ENCODE results near the gene GALP.

The GALP gene

DNA sequence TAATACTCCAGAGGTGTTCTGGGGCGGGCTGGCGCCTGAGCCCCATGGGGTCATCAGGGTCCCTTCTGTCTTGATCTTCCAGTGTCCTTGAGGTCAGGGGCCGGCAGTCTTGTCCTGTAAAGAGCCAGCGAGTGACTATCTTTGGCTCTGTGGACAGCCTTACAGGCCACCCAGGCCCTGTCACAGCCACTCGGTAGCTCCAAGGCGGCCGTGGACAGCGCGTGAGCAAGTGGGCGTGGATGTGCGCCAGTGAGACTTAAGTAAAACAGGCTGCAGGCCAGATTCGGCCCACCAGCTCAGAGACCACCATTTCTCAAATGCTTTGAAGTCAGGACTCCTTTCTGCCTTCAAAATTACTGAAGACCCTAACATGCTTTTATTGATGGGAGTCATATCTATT is 31.0 kb upstream of the GALP start (continued):
- TF ChIP-seq, protein P1, sequence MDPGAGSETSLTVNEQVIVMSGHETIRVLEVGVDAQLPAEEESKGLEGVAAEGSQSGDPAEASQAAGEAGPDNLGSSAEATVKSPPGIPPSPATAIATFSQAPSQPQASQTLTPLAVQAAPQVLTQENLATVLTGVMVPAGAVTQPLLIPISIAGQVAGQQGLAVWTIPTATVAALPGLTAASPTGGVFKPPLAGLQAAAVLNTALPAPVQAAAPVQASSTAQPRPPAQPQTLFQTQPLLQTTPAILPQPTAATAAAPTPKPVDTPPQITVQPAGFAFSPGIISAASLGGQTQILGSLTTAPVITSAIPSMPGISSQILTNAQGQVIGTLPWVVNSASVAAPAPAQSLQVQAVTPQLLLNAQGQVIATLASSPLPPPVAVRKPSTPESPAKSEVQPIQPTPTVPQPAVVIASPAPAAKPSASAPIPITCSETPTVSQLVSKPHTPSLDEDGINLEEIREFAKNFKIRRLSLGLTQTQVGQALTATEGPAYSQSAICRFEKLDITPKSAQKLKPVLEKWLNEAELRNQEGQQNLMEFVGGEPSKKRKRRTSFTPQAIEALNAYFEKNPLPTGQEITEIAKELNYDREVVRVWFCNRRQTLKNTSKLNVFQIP (CRISPR knock-in tag; IDR thresholded peaks at IDR 0.05; ENCODE audit: borderline replicate concordance, low read depth), result no peak
- no peak for TF ChIP-seq SNAI2 (CRISPR knock-in tag; IDR thresholded peaks at IDR 0.05)

DNA sequence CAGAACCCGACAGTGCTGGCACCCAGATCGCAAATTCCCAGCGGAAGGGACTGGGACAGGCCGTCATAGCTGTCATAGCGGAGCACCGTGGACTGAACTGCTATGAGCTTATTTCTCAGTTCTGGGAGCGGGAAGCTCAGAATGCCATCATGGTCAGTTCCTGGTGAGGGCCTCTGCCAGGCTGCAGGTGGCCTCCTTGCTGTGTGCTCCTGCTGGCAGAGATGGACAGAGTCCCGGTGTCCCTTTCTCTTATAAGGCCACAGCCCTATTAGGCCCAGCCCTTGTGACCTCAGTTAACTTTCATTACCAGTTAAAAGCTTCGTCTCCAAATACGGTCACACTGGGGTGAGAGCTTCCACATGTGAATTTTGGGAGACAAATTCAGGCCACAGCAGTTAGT is 30.1 kb upstream of the GALP start:
- no peak for ATAC-seq
- TF ChIP-seq PPARA (CRISPR knock-in tag; IDR thresholded peaks at IDR 0.05; ENCODE audit: borderline replicate concordance) (no peak), ZNF565 (CRISPR knock-in tag; conservative IDR thresholded peaks at IDR 0.05; ENCODE audit: low read depth) (no peak), ZNF8 (CRISPR knock-in tag; IDR thresholded peaks at IDR 0.05) (no peak), ZC3H10 (CRISPR knock-in tag; IDR thresholded peaks at IDR 0.05) (no peak), SNAI2 (CRISPR knock-in tag; IDR thresholded peaks at IDR 0.05) (no peak), BACH2 (CRISPR knock-in tag; IDR thresholded peaks at IDR 0.05; ENCODE audit: borderline replicate concordance) (no peak), ZFP3 (CRISPR knock-in tag; IDR thresholded peaks at IDR 0.05) (no peak), ZFP30 (CRISPR knock-in tag; IDR thresholded peaks at IDR 0.05) (no peak), ARNTL (CRISPR knock-in tag; IDR thresholded peaks at IDR 0.05; ENCODE audit: borderline replicate concordance, low read depth) (no peak), CSDC2 (CRISPR knock-in tag; IDR thresholded peaks at IDR 0.05) (no peak), OSR1 (CRISPR knock-in tag; IDR thresholded peaks at IDR 0.05) (no peak), RARB (CRISPR knock-in tag; IDR thresholded peaks at IDR 0.05) (no peak), TCF4 (CRISPR knock-in tag; IDR thresholded peaks at IDR 0.05; ENCODE audit: borderline replicate concordance) (no peak), ESRRG (CRISPR knock-in tag; IDR thresholded peaks at IDR 0.05) (no peak)
- TF ChIP-seq, protein P1 (CRISPR knock-in tag; IDR thresholded peaks at IDR 0.05; ENCODE audit: borderline replicate concordance, low read depth), result no peak
- TF ChIP-seq, protein P2, sequence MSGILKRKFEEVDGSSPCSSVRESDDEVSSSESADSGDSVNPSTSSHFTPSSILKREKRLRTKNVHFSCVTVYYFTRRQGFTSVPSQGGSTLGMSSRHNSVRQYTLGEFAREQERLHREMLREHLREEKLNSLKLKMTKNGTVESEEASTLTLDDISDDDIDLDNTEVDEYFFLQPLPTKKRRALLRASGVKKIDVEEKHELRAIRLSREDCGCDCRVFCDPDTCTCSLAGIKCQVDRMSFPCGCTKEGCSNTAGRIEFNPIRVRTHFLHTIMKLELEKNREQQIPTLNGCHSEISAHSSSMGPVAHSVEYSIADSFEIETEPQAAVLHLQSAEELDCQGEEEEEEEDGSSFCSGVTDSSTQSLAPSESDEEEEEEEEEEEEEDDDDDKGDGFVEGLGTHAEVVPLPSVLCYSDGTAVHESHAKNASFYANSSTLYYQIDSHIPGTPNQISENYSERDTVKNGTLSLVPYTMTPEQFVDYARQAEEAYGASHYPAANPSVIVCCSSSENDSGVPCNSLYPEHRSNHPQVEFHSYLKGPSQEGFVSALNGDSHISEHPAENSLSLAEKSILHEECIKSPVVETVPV (CRISPR knock-in tag; IDR thresholded peaks at IDR 0.05), result no peak
- TF ChIP-seq, protein P3, sequence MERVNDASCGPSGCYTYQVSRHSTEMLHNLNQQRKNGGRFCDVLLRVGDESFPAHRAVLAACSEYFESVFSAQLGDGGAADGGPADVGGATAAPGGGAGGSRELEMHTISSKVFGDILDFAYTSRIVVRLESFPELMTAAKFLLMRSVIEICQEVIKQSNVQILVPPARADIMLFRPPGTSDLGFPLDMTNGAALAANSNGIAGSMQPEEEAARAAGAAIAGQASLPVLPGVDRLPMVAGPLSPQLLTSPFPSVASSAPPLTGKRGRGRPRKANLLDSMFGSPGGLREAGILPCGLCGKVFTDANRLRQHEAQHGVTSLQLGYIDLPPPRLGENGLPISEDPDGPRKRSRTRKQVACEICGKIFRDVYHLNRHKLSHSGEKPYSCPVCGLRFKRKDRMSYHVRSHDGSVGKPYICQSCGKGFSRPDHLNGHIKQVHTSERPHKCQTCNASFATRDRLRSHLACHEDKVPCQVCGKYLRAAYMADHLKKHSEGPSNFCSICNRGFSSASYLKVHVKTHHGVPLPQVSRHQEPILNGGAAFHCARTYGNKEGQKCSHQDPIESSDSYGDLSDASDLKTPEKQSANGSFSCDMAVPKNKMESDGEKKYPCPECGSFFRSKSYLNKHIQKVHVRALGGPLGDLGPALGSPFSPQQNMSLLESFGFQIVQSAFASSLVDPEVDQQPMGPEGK (CRISPR knock-in tag; IDR thresholded peaks at IDR 0.05; ENCODE audit: borderline replicate concordance), result no peak
- TF ChIP-seq, protein P4, sequence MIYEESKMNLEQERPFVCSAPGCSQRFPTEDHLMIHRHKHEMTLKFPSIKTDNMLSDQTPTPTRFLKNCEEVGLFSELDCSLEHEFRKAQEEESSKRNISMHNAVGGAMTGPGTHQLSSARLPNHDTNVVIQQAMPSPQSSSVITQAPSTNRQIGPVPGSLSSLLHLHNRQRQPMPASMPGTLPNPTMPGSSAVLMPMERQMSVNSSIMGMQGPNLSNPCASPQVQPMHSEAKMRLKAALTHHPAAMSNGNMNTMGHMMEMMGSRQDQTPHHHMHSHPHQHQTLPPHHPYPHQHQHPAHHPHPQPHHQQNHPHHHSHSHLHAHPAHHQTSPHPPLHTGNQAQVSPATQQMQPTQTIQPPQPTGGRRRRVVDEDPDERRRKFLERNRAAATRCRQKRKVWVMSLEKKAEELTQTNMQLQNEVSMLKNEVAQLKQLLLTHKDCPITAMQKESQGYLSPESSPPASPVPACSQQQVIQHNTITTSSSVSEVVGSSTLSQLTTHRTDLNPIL (CRISPR knock-in tag; IDR thresholded peaks at IDR 0.05; ENCODE audit: low read depth), result no peak

DNA sequence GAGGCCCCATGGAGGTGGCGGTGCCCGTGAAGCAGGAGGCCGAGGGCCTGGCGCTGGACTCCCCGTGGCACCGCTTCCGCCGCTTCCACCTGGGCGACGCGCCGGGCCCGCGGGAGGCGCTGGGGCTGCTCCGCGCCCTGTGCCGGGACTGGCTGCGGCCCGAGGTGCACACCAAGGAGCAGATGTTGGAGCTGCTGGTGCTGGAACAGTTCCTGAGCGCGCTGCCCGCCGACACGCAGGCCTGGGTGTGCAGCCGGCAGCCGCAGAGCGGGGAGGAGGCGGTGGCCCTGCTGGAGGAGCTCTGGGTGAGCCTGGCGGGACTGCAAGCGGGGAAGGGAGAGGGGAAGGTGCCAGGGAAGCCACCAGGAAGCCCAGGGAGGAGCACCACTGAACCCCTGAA is 28.9 kb upstream of the GALP start:
- TF ChIP-seq OSR1 (CRISPR knock-in tag; IDR thresholded peaks at IDR 0.05), result no peak
- no peak for TF ChIP-seq ESRRG (CRISPR knock-in tag; IDR thresholded peaks at IDR 0.05)
- TF ChIP-seq ISL1 (CRISPR knock-in tag; IDR thresholded peaks at IDR 0.05), result no peak
- TF ChIP-seq PPARA (CRISPR knock-in tag; IDR thresholded peaks at IDR 0.05; ENCODE audit: borderline replicate concordance), result no peak
- TF ChIP-seq, protein P1 (CRISPR knock-in tag; IDR thresholded peaks at IDR 0.05; ENCODE audit: borderline replicate concordance, low read depth), result no peak
- TF ChIP-seq, protein P2 (CRISPR knock-in tag; IDR thresholded peaks at IDR 0.05), result no peak
- no peak for TF ChIP-seq ZNF8 (CRISPR knock-in tag; IDR thresholded peaks at IDR 0.05)
- ATAC-seq, result no peak
